ENCODE results near the gene PELI2.

DNA sequence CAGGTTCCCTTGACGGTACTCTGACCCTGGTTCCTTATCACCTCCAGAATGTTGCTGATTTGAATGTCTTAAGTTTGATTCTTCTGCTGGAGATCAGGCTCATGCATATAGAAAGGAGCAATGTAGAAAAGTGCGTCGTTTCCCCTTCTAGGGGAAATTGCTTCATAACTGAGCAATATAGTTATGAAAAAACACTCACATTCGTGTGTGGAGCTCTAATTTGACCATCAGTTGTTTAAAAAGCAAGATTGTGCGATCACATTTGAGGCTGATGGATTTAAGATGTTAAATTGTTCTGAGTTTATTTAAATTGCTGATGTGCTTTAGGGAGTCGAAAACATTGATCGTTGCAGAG lies 19.2 kb downstream of the PELI2 start:
- TF ChIP-seq, protein P1, sequence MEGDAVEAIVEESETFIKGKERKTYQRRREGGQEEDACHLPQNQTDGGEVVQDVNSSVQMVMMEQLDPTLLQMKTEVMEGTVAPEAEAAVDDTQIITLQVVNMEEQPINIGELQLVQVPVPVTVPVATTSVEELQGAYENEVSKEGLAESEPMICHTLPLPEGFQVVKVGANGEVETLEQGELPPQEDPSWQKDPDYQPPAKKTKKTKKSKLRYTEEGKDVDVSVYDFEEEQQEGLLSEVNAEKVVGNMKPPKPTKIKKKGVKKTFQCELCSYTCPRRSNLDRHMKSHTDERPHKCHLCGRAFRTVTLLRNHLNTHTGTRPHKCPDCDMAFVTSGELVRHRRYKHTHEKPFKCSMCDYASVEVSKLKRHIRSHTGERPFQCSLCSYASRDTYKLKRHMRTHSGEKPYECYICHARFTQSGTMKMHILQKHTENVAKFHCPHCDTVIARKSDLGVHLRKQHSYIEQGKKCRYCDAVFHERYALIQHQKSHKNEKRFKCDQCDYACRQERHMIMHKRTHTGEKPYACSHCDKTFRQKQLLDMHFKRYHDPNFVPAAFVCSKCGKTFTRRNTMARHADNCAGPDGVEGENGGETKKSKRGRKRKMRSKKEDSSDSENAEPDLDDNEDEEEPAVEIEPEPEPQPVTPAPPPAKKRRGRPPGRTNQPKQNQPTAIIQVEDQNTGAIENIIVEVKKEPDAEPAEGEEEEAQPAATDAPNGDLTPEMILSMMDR (conservative IDR thresholded peaks at IDR 0.05 in 1 of 2, IDR thresholded peaks at IDR 0.05 in 1 of 2; ENCODE audit: low read depth in 1 of 2, low read length in 2 of 2), result no peak
- no peak for TF ChIP-seq EZH2 (IDR thresholded peaks at IDR 0.05; ENCODE audit: low read length, missing control alignments)
